Cardiac muscle cell (in vitro differentiated cells and primary cell): ENCODE measurements around the gene ISCA1. TPM values are rescaled to one million over a fixed set of nuclear protein-coding genes. Genes with fewer than 3 reads are reported as not detected.

Experiments used
- DNase-seq, 2 donors: peaks; one replicate each; pipeline versions ENCODE4 v3.0.0 to v3.0.0-alpha.2; 2010 to 2017; ENCODE audit warnings: low read depth in 1 of 2, low spot score in 1 of 2
- H3K27ac ChIP-seq: fragments of 200-600 bp; sonication (generic); 2 replicates; pipeline ENCODE4 v1.5.1; 2016
- H3K27me3 ChIP-seq: fragments of 200-600 bp; sonication (generic); 2 replicates; pipeline ENCODE4 v1.6.0; 2016; ENCODE audit warnings: control low read depth
- H3K36me3 ChIP-seq: fragments of 200-600 bp; sonication (generic); 2 replicates; pipeline ENCODE4 v1.5.1; 2016; ENCODE audit warnings: control low read depth
- H3K4me1 ChIP-seq: fragments of 200-600 bp; sonication (generic); 2 replicates; pipeline ENCODE4 v1.8.1; 2017; ENCODE audit warnings: low read depth, mild to moderate bottlenecking, mixed run types
- H3K4me3 ChIP-seq: fragments of 200-600 bp; sonication (generic); 2 replicates; pipeline ENCODE4 v1.5.1; 2016; ENCODE audit warnings: mild to moderate bottlenecking
- H3K9me3 ChIP-seq: fragments of 200-600 bp; sonication (generic); 2 replicates; pipeline ENCODE4 v1.5.1; 2017; ENCODE audit warnings: low read depth, mild to moderate bottlenecking, control low read depth
- polyA plus RNA-seq: library from polyadenylated mRNA; unstranded; fragments of >200 nt; fragmentation: Nextera tagmentation; extraction: Ambion mirVana; gene quantifications from 2 replicates; pipeline ENCODE4 v1.2.1, GENCODE V29; 2016
- total RNA-seq: library from RNA; depleted of rRNA; stranded (reverse); fragments of >200 nt; gene quantifications from 2 replicates; pipeline ENCODE4 v1.2.3, GENCODE V29; 2016
- TF ChIP-seq, protein P1 (sequence below): IDR thresholded peaks from 2 replicates; pipeline ENCODE4 v1.5.1; 2012; ENCODE audit warnings: low read depth, mild to moderate bottlenecking, low read length

Gene ISCA1
- total and polyA plus RNA-seq, 2 experiments from 2014 or later, result 37.6 to 69.3 TPM

DNA sequence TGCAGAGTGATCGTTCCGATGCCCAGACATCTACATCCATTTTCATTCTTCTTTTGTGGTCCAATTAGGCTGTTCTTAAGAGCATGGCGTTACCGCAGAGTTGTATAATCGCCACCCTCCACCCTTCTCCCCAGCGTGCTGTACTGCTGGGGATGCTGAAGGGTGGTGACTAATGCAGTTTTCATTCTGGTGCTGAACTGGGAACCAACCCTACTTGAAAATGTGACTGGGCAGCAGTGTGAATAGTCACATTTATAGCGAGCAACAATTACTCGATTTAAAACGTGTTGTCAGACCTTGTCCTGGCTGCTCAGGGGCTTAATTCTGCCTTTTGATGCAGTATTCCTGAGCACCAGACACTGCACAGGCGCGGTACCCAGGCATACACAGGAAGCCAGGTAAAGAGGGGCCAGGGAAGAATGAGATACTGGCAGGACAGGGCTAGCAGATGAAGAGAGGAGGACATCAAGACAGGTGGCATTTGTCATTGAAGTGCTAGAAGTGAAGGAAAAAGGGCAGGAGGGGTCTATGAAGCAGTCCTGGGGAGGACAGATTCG is 719 bp upstream of the ISCA1 start:
- peaks cover 14% of the 10 kb centered on the region for H3K4me1 ChIP-seq
- H3K27ac ChIP-seq, result peak overlapping the region; percentile 5
- peak in 1 of 2 donors; percentile 88 for DNase-seq
- TF ChIP-seq, protein P1, sequence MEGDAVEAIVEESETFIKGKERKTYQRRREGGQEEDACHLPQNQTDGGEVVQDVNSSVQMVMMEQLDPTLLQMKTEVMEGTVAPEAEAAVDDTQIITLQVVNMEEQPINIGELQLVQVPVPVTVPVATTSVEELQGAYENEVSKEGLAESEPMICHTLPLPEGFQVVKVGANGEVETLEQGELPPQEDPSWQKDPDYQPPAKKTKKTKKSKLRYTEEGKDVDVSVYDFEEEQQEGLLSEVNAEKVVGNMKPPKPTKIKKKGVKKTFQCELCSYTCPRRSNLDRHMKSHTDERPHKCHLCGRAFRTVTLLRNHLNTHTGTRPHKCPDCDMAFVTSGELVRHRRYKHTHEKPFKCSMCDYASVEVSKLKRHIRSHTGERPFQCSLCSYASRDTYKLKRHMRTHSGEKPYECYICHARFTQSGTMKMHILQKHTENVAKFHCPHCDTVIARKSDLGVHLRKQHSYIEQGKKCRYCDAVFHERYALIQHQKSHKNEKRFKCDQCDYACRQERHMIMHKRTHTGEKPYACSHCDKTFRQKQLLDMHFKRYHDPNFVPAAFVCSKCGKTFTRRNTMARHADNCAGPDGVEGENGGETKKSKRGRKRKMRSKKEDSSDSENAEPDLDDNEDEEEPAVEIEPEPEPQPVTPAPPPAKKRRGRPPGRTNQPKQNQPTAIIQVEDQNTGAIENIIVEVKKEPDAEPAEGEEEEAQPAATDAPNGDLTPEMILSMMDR, result no peak
- no peaks in the 10 kb centered on the region for H3K9me3 ChIP-seq
- H3K27me3 ChIP-seq, result no peaks in the 10 kb centered on the region
- H3K4me3 ChIP-seq, result peak overlapping the region; percentile 63
- H3K36me3 ChIP-seq, result no peaks in the 10 kb centered on the region

DNA sequence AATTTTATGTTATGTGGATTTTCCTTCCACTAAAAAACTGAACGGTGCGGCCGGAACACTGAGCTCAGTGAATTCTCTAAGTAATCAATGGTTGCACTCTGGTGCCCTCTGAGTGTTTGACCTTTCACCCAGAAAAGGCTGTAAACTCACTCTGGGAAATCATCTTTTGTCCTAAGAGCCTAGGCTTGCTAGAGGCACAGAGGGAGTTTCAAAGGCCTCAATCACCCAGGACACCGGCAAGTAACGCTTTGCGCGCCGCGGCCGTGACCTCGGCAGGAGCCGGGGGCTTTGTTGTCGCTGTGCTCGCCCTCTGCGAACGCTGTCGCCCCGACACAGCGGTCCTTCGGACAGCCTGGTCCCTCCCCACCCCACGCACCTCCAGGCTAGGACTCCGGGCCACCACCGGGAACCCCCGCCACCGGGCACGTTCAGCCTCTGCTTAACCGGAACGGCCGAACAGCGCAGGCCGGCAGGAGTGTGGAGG is 703 bp downstream of the ISCA1 start:
- peak overlapping the region; percentile 63 for H3K4me3 ChIP-seq
- H3K27me3 ChIP-seq, result no peaks in the 10 kb centered on the region
- peaks cover 14% of the 10 kb centered on the region for H3K4me1 ChIP-seq
- H3K9me3 ChIP-seq, result no peaks in the 10 kb centered on the region
- TF ChIP-seq, protein P1, result no peak
- no peaks in the 10 kb centered on the region for H3K36me3 ChIP-seq
- H3K27ac ChIP-seq, result peak overlapping the region; percentile 95
- DNase-seq, result peak in 1 of 2 donors; percentile 69

DNA sequence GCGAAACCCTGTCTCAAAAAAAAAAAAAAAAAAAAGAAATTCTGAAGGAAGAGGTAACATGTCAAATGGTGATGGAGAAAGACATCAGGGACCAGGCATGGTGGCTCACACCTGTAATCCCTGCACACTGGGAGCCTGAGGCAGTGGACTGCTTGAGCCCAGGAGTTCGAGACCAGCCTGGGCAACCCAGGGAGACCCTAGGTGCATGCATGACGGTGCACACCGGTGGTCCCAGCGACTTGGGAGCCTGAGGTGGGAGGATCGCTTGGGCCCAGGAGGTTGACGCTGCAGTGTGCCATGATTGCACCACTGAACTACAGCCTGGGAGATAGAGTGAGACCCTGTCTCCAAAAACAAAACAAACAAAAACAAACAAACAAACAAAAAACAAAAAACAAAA is 1.8 kb downstream of the ISCA1 start:
- TF ChIP-seq, protein P1, result no peak
- H3K4me1 ChIP-seq, result peaks cover 14% of the 10 kb centered on the region
- no peaks in the 10 kb centered on the region for H3K9me3 ChIP-seq
- H3K27ac ChIP-seq, result no peak overlapping the region
- DNase-seq, result no peak
- no peaks in the 10 kb centered on the region for H3K27me3 ChIP-seq
- H3K4me3 ChIP-seq, result peak overlapping the region; percentile 63
- H3K36me3 ChIP-seq, result no peaks in the 10 kb centered on the region

DNA sequence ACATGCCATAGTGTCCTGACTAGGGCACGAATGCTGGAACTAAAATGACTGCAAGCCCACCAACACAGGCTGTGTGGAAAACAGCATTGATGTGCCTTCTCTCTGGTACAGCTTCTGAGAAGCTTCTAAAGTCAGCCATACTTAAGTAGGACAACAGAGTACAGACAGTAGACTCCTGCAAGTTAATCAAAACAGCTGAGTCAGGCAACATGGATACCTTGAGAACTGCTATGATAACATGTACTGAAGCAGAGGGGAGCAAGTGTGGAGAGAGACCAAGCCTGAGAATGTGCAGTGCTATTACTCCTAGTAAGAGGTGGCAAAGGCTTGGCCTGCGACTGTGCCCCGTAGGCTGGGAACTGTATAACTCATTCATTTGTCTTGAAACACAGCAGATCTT is 2.5 kb downstream of the ISCA1 start:
- Histone ChIP-seq H3K4me1 (peaks cover 14% of the 10 kb centered on the region), H3K27ac (peak overlapping the region; percentile 13), H3K9me3 (no peaks in the 10 kb centered on the region), H3K36me3 (no peaks in the 10 kb centered on the region), H3K27me3 (no peaks in the 10 kb centered on the region), H3K4me3 (no peak overlapping the region)
- no peak for DNase-seq
- TF ChIP-seq, protein P1, result no peak

DNA sequence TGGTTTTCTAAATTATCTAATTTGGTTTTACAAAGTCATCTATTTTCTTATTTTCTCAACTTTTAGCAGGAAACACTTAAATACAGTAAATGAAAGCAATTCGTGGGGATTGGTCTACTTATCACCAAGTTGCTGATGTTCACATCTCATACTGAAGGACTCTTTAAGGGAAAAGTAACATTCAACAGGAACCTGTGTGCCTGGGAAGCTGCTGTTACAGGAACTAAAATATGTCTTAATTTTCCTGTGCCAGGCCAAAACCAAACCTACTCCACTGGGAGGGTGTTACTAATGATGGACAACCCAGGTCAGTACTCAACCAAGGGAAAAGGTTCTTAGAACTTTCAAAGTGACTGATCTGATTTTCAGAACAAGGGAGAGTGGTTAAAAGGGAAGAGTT is 5.3 kb downstream of the ISCA1 start:
- TF ChIP-seq, protein P1, result no peak
- H3K4me3 ChIP-seq, result no peak overlapping the region
- H3K27ac ChIP-seq, result no peak overlapping the region
- no peaks in the 10 kb centered on the region for H3K9me3 ChIP-seq
- peaks cover 14% of the 10 kb centered on the region for H3K36me3 ChIP-seq
- H3K4me1 ChIP-seq, result peaks cover 14% of the 10 kb centered on the region
- no peaks in the 10 kb centered on the region for H3K27me3 ChIP-seq
- DNase-seq, result no peak
